Colonic mucosa (tissue), 4 donors: ENCODE measurements around the gene STK39. TPM values are rescaled to one million over a fixed set of nuclear protein-coding genes. Genes with fewer than 3 reads are reported as not detected.
"Not testable (repeated sequence)": the region's sequence is repeated elsewhere in the genome, so short reads cannot be mapped to it uniquely, and the experiment has no call there.

Source experiments
- DNase-seq: peaks from one replicate; pipeline ENCODE4 v3.0.0-alpha.2; 2020
- H3K27ac ChIP-seq: fragments of 200-600 bp; one replicate; pipeline ENCODE4 v1.8.0; 2021
- H3K27me3 ChIP-seq: fragments of 200-600 bp; one replicate; pipeline ENCODE4 v1.8.0; 2021
- H3K36me3 ChIP-seq: fragments of 200-600 bp; one replicate; pipeline ENCODE4 v1.8.0; 2021
- H3K4me1 ChIP-seq: fragments of 200-600 bp; one replicate; pipeline ENCODE4 v1.8.0; 2021; ENCODE audit warnings: mild to moderate bottlenecking
- H3K4me3 ChIP-seq: fragments of 200-600 bp; one replicate; pipeline ENCODE4 v1.8.0; 2021
- H3K9ac ChIP-seq, 2 donors: one replicate each; pipeline ENCODE4 v1.7.0; 2013; ENCODE audit warnings: control low read depth in 2 of 2, low read depth in 2 of 2, low read length in 2 of 2
- H3K9me3 ChIP-seq: fragments of 200-600 bp; one replicate; pipeline ENCODE4 v1.8.0; 2021
- intact Hi-C: fragments of 100-400 bp; cut with DNase I; formaldehyde crosslinking; loops from one replicate; pipeline ENCODE4 v1.14.1; 2022
- total RNA-seq, 2 donors: library from RNA; stranded (reverse); fragmentation: NEBNext Ultra II Directional in 1 of 2; extraction: Animal tissue kit (Norgen Biotek cat#: 25700) in 1 of 2; gene quantifications; one replicate each; pipeline ENCODE4 v1.2.1, GENCODE V29; 2021
- TF ChIP-seq, protein P1 (sequence below): fragments of 200-600 bp; IDR thresholded peaks from one replicate; pipeline ENCODE4 v1.8.0; 2022; ENCODE audit warnings: antibody characterized with exemption, mild to moderate bottlenecking
- donor health status: healthy.
- donor health status: DM: no; HTN: no; CAD: no.
- donor health status: DM: no; HTN: no; CAD: no.

Gene STK39
- total RNA-seq, 2 donors from 2014 or later: 35.9 to 41.2 TPM

GRCh38 chr2:168089200-168089599, 158.2 kb downstream of the STK39 start:
- Histone ChIP-seq H3K27ac (no peak overlapping the region), H3K9me3 (no peaks in the 10 kb centered on the region), H3K4me3 (no peak overlapping the region), H3K36me3 (no peaks in the 10 kb centered on the region), H3K4me1 (no peaks in the 10 kb centered on the region), H3K27me3 (no peaks in the 10 kb centered on the region), H3K9ac (no peak overlapping the region)
- no peak for DNase-seq
- intact Hi-C loops: no loop called here
- TF ChIP-seq, protein P1, sequence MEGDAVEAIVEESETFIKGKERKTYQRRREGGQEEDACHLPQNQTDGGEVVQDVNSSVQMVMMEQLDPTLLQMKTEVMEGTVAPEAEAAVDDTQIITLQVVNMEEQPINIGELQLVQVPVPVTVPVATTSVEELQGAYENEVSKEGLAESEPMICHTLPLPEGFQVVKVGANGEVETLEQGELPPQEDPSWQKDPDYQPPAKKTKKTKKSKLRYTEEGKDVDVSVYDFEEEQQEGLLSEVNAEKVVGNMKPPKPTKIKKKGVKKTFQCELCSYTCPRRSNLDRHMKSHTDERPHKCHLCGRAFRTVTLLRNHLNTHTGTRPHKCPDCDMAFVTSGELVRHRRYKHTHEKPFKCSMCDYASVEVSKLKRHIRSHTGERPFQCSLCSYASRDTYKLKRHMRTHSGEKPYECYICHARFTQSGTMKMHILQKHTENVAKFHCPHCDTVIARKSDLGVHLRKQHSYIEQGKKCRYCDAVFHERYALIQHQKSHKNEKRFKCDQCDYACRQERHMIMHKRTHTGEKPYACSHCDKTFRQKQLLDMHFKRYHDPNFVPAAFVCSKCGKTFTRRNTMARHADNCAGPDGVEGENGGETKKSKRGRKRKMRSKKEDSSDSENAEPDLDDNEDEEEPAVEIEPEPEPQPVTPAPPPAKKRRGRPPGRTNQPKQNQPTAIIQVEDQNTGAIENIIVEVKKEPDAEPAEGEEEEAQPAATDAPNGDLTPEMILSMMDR: no peak

- no peaks in the 10 kb centered on the region for H3K4me1 ChIP-seq
- TF ChIP-seq, protein P1: no peak
Observed at GRCh38 chr2:168087401-168087800, 160.0 kb downstream of the STK39 start.

DNA sequence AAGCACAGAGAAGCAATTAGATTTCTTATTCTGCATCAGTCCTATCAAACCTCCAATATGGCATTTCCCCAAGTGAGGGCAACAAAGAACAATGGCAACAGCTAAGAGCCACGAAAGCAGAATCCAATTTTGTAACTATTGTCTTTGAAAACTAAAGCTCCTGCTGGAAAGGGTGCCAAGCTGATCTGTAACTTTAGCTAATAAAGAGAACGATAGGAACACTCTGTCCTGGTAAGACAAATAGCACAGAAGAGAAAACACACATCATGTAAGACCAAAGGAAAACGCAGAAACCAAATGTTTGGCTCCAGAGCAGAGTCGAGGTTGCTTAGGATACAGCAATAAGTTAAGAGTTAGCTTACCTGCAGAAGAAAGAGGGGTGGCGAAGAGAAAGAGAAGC, 160.5 kb downstream of the STK39 start:
- no peak overlapping the region for H3K4me3 ChIP-seq
- no peak for DNase-seq
- no peaks in the 10 kb centered on the region for H3K36me3 ChIP-seq
- no peak overlapping the region for H3K27ac ChIP-seq
- intact Hi-C loops: no loop called here
- no peak overlapping the region for H3K9ac ChIP-seq
- no peaks in the 10 kb centered on the region for H3K27me3 ChIP-seq
- TF ChIP-seq, protein P1: no peak
- H3K4me1 ChIP-seq: no peaks in the 10 kb centered on the region
- no peaks in the 10 kb centered on the region for H3K9me3 ChIP-seq

More at GRCh38 chr2:168087401-168087800, 160.0 kb downstream of the STK39 start:
- no peaks in the 10 kb centered on the region for H3K36me3 ChIP-seq
- H3K9me3 ChIP-seq: no peaks in the 10 kb centered on the region
- no peaks in the 10 kb centered on the region for H3K27me3 ChIP-seq
- no peak overlapping the region for H3K9ac ChIP-seq
- intact Hi-C loops: no loop called here
- no peak for DNase-seq
- H3K27ac ChIP-seq: no peak overlapping the region
- H3K4me3 ChIP-seq: no peak overlapping the region

GRCh38 chr2:168085801-168086361, 161.5 kb downstream of the STK39 start:
- intact Hi-C loops: no loop called here
- Histone ChIP-seq H3K9ac (no peak overlapping the region), H3K27ac (no peak overlapping the region), H3K9me3 (no peaks in the 10 kb centered on the region), H3K36me3 (no peaks in the 10 kb centered on the region), H3K4me3 (no peak overlapping the region), H3K4me1 (no peaks in the 10 kb centered on the region), H3K27me3 (no peaks in the 10 kb centered on the region)
- DNase-seq: no peak
- TF ChIP-seq, protein P1: no peak

GRCh38 chr2:168084288-168084687, 163.1 kb downstream of the STK39 start:
- H3K27ac ChIP-seq: no peak overlapping the region
- no peak overlapping the region for H3K4me3 ChIP-seq
- H3K9ac ChIP-seq: no peak overlapping the region
- no peaks in the 10 kb centered on the region for H3K36me3 ChIP-seq
- DNase-seq: no peak
- intact Hi-C loops: no loop called here
- no peaks in the 10 kb centered on the region for H3K9me3 ChIP-seq
- TF ChIP-seq, protein P1: no peak
- H3K4me1 ChIP-seq: no peaks in the 10 kb centered on the region
- no peaks in the 10 kb centered on the region for H3K27me3 ChIP-seq

- H3K27me3 ChIP-seq, H3K4me3 ChIP-seq, H3K9ac ChIP-seq, H3K36me3 ChIP-seq, intact Hi-C loops, H3K27ac ChIP-seq, DNase-seq, H3K4me1 ChIP-seq, H3K9me3 ChIP-seq: not testable (repeated sequence)
Observed at GRCh38 chr2:168081452-168081851, 165.9 kb downstream of the STK39 start.
